Ascending aorta (tissue), 2 donors: ENCODE results near the gene MT1B. TPM values are rescaled to one million over a fixed set of nuclear protein-coding genes. Genes with fewer than 3 reads are reported as not detected.

Experiments used
- DNase-seq, 2 donors: peaks; one replicate each; pipeline ENCODE4 v3.0.0-alpha.2; 2019; ENCODE audit warnings: low spot score in 2 of 2
- H3K27ac ChIP-seq, 2 donors: fragments of 200-600 bp; sonication (generic); one replicate each; pipeline ENCODE4 v1.5.1; 2016 to 2017; ENCODE audit warnings: mild to moderate bottlenecking in 1 of 2
- H3K27me3 ChIP-seq: fragments of 200-600 bp; sonication (generic); one replicate; pipeline ENCODE4 v1.5.1; 2017
- H3K36me3 ChIP-seq, 2 donors: fragments of 200-600 bp; sonication (generic); one replicate each; pipeline ENCODE4 v1.5.1; 2016
- H3K4me1 ChIP-seq, 2 donors: fragments of 200-600 bp; sonication (generic); one replicate each; pipeline ENCODE4 v1.5.1; 2016 to 2017; ENCODE audit warnings: mild to moderate bottlenecking in 1 of 2
- H3K4me3 ChIP-seq, 2 donors: fragments of 200-600 bp; sonication (generic); one replicate each; pipeline ENCODE4 v1.5.1; 2016 to 2017; ENCODE audit warnings: mild to moderate bottlenecking in 1 of 2
- H3K9me3 ChIP-seq, 2 donors: fragments of 200-600 bp; sonication (generic); one replicate each; pipeline ENCODE4 v1.5.1; 2016
- CTCF ChIP-seq, 3 experiments: fragments of 200-600 bp in 2 of 3; fragments of 450-650 bp in 1 of 3; sonication (generic) in 2 of 3; IDR thresholded peaks; one replicate each; pipeline ENCODE4 v1.5.1; 2016 to 2019; ENCODE audit warnings: antibody characterized with exemption in 3 of 3, mild to moderate bottlenecking in 1 of 3, moderate library complexity in 1 of 3
- intact Hi-C: fragments of 100-400 bp; cut with DNase I; formaldehyde crosslinking; loops from one replicate; pipeline ENCODE4 v1.15.1; 2023
- total RNA-seq: library from RNA; depleted of rRNA; stranded (reverse); fragments of >200 nt; gene quantifications from one replicate; pipeline ENCODE4 v1.1.0, GENCODE V29; 2016

Gene MT1B
- total RNA-seq, 1 donor from 2014 or later: not detected

- DNase-seq: no peak
- H3K4me1 ChIP-seq: no peaks in the 10 kb centered on the region
- no peaks in the 10 kb centered on the region for H3K9me3 ChIP-seq
- TF ChIP-seq CTCF (IDR thresholded peaks at IDR 0.05): no peak
- H3K27ac ChIP-seq: no peak overlapping the region
- peaks cover 0 to 4% of the 10 kb centered on the region in 2 donors for H3K36me3 ChIP-seq
- H3K27me3 ChIP-seq: no peaks in the 10 kb centered on the region
- intact Hi-C loops: no loop called here
- no peak overlapping the region for H3K4me3 ChIP-seq
Measured at GRCh38 chr16:56691885-56692284, 40.2 kb downstream of the MT1B start.

- no peak for TF ChIP-seq CTCF (IDR thresholded peaks at IDR 0.05)
- no peaks in the 10 kb centered on the region for H3K9me3 ChIP-seq
- intact Hi-C loops: no loop called here
- no peaks in the 10 kb centered on the region for H3K4me1 ChIP-seq
- H3K4me3 ChIP-seq: no peak overlapping the region
- H3K36me3 ChIP-seq: no peaks in the 10 kb centered on the region
- no peak for DNase-seq
- no peak overlapping the region for H3K27ac ChIP-seq
- H3K27me3 ChIP-seq: no peaks in the 10 kb centered on the region
Measured at GRCh38 chr16:56695246-56695645, 43.6 kb downstream of the MT1B start.

GRCh38 chr16:56697456-56698155, 45.9 kb downstream of the MT1B start:
- no peaks in the 10 kb centered on the region for H3K36me3 ChIP-seq
- no peaks in the 10 kb centered on the region for H3K9me3 ChIP-seq
- no peak overlapping the region for H3K27ac ChIP-seq
- intact Hi-C loops: no loop called here
- H3K4me1 ChIP-seq: no peaks in the 10 kb centered on the region
- H3K4me3 ChIP-seq: no peak overlapping the region
- no peak for TF ChIP-seq CTCF (IDR thresholded peaks at IDR 0.05)
- H3K27me3 ChIP-seq: no peaks in the 10 kb centered on the region
- no peak for DNase-seq

- no peaks in the 10 kb centered on the region for H3K9me3 ChIP-seq
- H3K4me1 ChIP-seq: no peaks in the 10 kb centered on the region
- H3K4me3 ChIP-seq: no peak overlapping the region
- no peak overlapping the region for H3K27ac ChIP-seq
- no peaks in the 10 kb centered on the region for H3K27me3 ChIP-seq
- DNase-seq: no peak
- intact Hi-C loops: no loop called here
- no peak for TF ChIP-seq CTCF (IDR thresholded peaks at IDR 0.05)
- no peaks in the 10 kb centered on the region for H3K36me3 ChIP-seq
Measured at GRCh38 chr16:56700195-56700594, 48.5 kb downstream of the MT1B start.

GRCh38 chr16:56700631-56701030, 48.9 kb downstream of the MT1B start:
- TF ChIP-seq CTCF (IDR thresholded peaks at IDR 0.05): no peak
- Histone ChIP-seq H3K27ac (no peak overlapping the region), H3K4me1 (no peaks in the 10 kb centered on the region), H3K27me3 (no peaks in the 10 kb centered on the region), H3K9me3 (no peaks in the 10 kb centered on the region), H3K4me3 (no peak overlapping the region), H3K36me3 (no peaks in the 10 kb centered on the region)
- intact Hi-C loops: no loop called here
- DNase-seq: no peak

GRCh38 chr16:56701534-56701933, 49.8 kb downstream of the MT1B start:
- DNase-seq: no peak
- Histone ChIP-seq H3K4me1 (no peaks in the 10 kb centered on the region), H3K9me3 (no peaks in the 10 kb centered on the region), H3K27ac (no peak overlapping the region), H3K36me3 (no peaks in the 10 kb centered on the region), H3K27me3 (no peaks in the 10 kb centered on the region), H3K4me3 (no peak overlapping the region)
- TF ChIP-seq CTCF (IDR thresholded peaks at IDR 0.05): no peak
- intact Hi-C loops: no loop called here
